Colonic mucosa (tissue), 4 donors: Measurements from ENCODE around the gene SLC6A19. TPM values are rescaled to one million over a fixed set of nuclear protein-coding genes. Genes with fewer than 3 reads are reported as not detected.

Experiments used
- DNase-seq: peaks from one replicate; pipeline ENCODE4 v3.0.0-alpha.2; 2020
- H3K27ac ChIP-seq: fragments of 200-600 bp; one replicate; pipeline ENCODE4 v1.8.0; 2021
- H3K27me3 ChIP-seq: fragments of 200-600 bp; one replicate; pipeline ENCODE4 v1.8.0; 2021
- H3K36me3 ChIP-seq: fragments of 200-600 bp; one replicate; pipeline ENCODE4 v1.8.0; 2021
- H3K4me1 ChIP-seq: fragments of 200-600 bp; one replicate; pipeline ENCODE4 v1.8.0; 2021; ENCODE audit warnings: mild to moderate bottlenecking
- H3K4me3 ChIP-seq: fragments of 200-600 bp; one replicate; pipeline ENCODE4 v1.8.0; 2021
- H3K9ac ChIP-seq, 2 donors: one replicate each; pipeline ENCODE4 v1.7.0; 2013; ENCODE audit warnings: control low read depth in 2 of 2, low read depth in 2 of 2, low read length in 2 of 2
- H3K9me3 ChIP-seq: fragments of 200-600 bp; one replicate; pipeline ENCODE4 v1.8.0; 2021
- intact Hi-C: fragments of 100-400 bp; cut with DNase I; formaldehyde crosslinking; loops from one replicate; pipeline ENCODE4 v1.14.1; 2022
- total RNA-seq, 2 donors: library from RNA; stranded (reverse); fragmentation: NEBNext Ultra II Directional in 1 of 2; extraction: Animal tissue kit (Norgen Biotek cat#: 25700) in 1 of 2; gene quantifications; one replicate each; pipeline ENCODE4 v1.2.1, GENCODE V29; 2021
- TF ChIP-seq, protein P1 (sequence below): fragments of 200-600 bp; IDR thresholded peaks from one replicate; pipeline ENCODE4 v1.8.0; 2022; ENCODE audit warnings: antibody characterized with exemption, mild to moderate bottlenecking
- donor health status: healthy.
- donor health status: DM: no; HTN: no; CAD: no.
- donor health status: DM: no; HTN: no; CAD: no.

The SLC6A19 gene
- total RNA-seq, 2 donors from 2014 or later: 0.67 to 56.2 TPM

DNA sequence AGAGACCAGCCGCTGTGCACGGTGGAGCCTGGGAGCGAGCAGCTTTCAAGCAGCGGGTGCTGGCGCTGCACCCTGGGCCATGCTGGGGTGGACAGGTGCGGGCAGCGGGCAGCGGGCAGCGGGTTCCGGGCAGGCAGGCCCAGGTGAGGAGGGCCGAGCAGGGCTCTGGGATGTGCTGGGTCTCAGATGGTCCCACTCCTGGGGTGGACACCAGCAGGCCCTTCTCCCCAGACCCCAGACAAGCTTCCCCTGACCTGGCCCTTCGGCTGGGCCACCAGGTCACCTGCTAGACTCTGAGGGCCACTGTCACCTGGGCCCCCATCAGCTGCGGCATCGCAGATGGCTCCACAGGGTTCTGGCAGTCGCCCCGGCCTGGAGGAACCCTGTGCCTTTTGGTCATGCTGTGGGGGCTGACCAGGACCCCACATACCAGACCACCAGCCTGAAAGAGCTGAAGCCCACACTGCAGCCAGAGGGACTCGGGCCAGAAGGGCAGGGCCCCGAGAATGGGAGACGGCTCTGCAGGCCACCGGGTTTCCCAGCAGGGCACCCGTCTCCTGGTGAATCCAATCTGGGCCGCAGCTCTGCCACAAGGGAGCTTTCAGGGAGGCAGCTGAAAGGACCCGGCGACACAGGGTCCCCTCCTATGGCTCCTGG lies 2.0 kb downstream of the SLC6A19 start:
- no peaks in the 10 kb centered on the region for H3K9me3 ChIP-seq
- DNase-seq: no peak
- H3K27me3 ChIP-seq: peaks cover 12% of the 10 kb centered on the region
- H3K27ac ChIP-seq: no peak overlapping the region
- no peak overlapping the region for H3K9ac ChIP-seq
- no peaks in the 10 kb centered on the region for H3K36me3 ChIP-seq
- TF ChIP-seq, protein P1, sequence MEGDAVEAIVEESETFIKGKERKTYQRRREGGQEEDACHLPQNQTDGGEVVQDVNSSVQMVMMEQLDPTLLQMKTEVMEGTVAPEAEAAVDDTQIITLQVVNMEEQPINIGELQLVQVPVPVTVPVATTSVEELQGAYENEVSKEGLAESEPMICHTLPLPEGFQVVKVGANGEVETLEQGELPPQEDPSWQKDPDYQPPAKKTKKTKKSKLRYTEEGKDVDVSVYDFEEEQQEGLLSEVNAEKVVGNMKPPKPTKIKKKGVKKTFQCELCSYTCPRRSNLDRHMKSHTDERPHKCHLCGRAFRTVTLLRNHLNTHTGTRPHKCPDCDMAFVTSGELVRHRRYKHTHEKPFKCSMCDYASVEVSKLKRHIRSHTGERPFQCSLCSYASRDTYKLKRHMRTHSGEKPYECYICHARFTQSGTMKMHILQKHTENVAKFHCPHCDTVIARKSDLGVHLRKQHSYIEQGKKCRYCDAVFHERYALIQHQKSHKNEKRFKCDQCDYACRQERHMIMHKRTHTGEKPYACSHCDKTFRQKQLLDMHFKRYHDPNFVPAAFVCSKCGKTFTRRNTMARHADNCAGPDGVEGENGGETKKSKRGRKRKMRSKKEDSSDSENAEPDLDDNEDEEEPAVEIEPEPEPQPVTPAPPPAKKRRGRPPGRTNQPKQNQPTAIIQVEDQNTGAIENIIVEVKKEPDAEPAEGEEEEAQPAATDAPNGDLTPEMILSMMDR: no peak
- H3K4me1 ChIP-seq: no peaks in the 10 kb centered on the region
- H3K4me3 ChIP-seq: peak overlapping the region; percentile 15
- intact Hi-C loops: no loop called here

DNA sequence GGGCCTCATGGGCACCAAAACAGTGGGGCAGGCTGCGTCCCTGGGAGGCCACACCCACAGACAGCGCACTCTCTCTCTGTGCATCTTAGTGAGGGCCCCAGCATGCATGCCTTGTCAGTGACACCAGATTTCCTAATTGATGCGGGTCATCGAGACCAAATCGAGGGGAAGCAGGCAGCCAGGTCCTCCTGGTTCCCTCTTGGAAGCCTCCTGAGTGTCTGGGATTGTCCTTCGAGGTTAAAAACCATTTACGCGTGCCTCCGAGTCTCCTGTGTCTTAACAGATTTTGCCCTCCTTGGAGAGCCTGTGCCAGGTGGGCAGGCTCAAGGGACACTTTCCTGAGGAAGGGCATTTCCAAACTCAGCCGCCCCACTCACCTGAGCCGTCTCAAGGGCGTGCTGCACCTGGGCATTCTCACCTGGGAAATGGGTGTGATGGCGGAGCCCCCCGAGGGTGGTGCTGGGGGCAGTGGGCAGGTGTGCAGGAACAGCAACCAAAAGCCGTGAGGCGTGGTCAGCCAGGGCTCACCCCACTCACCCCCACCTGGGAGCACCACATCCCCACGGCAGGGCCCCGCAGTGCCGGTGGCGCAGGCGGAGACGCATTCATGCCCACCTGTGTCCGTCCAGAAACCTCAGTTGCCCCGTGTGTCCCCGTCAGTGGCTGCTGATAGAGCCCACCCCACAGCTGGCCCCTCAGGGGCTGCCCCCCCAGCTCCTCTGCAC lies 2.7 kb downstream of the SLC6A19 start:
- intact Hi-C loops: no loop called here
- no peaks in the 10 kb centered on the region for H3K4me1 ChIP-seq
- H3K9me3 ChIP-seq: no peaks in the 10 kb centered on the region
- H3K36me3 ChIP-seq: no peaks in the 10 kb centered on the region
- TF ChIP-seq, protein P1: no peak
- no peak overlapping the region for H3K9ac ChIP-seq
- peaks cover 12% of the 10 kb centered on the region for H3K27me3 ChIP-seq
- no peak for DNase-seq
- H3K27ac ChIP-seq: no peak overlapping the region
- H3K4me3 ChIP-seq: peak overlapping the region; percentile 15

DNA sequence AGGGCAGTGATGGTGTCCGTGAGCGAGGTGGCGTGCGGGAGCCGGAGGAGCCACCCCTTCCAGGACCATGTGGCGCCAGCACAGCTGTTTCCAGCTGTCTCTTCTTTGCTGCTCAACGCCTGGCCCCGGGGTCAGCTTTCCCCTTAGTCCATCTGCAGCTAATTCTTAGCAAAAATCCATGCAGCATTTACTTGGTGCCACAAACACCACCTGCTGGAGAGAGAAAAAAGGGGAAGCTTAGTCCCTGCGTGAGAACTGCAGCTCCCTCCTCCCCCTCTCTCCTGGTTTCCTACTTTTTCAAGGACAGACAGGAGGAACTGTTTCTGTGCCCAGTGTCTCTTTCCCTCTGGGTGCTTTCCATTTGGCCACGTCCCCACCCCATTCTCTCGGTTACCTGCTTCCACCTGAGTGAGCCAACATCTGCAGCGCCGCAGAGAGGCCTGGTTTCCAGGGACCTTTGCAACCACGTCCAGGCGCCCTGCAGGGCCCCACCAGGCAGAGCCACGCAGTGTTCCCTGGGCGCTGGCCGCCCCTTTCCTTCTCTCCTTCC lies 3.4 kb downstream of the SLC6A19 start:
- Histone ChIP-seq H3K4me1 (no peaks in the 10 kb centered on the region), H3K4me3 (no peak overlapping the region), H3K9ac (no peak overlapping the region), H3K36me3 (no peaks in the 10 kb centered on the region), H3K27ac (no peak overlapping the region), H3K27me3 (peaks cover 12% of the 10 kb centered on the region), H3K9me3 (no peaks in the 10 kb centered on the region)
- no peak for DNase-seq
- intact Hi-C loops: no loop called here
- TF ChIP-seq, protein P1: no peak

DNA sequence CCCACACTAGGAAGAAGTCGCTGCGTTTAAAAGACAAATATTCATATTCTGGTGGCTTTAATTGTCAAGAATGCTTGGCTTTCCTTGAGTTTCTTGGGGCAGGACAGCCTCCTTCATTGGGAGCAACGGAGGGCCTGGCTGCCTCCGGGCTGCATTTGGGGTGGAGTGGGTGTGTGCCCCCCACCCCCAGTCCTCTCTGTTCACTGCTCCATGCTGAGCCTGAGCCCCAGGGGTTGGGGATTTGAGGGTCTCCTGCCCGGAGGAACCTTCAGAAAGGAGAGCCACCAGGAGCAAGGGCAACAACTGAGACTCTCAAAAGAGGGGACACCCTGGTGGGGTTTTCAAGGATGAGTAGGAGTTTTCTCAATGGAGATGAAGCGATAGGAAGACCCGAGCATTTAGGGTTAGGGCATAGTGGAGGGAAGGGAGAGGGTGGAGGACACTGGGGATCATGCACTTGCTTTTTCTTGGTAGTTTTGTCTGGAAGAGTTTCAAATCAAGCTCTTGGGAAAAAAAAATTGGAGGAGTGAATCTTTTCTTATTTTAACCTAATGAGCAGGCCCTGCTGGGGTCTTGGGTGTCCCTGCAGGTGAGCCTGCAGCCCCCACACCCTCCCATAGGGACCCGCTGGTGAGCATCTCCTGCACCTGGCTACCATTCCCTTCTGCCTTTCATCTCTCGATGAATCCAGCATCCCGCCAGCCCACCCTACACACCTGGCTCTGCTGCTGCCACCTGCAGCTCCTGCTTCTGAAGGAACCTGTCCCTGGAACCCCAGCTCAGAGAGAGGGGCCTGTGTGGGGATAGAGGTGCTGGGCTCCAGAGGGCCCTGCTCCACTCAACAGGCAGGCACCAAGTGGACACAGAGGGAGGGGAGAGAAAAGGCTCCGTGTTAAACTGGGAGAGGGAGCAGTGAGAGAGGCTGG lies 4.1 kb downstream of the SLC6A19 start:
- Histone ChIP-seq H3K36me3 (no peaks in the 10 kb centered on the region), H3K4me1 (no peaks in the 10 kb centered on the region), H3K27me3 (peaks cover 8% of the 10 kb centered on the region), H3K27ac (no peak overlapping the region), H3K9me3 (no peaks in the 10 kb centered on the region), H3K9ac (no peak overlapping the region), H3K4me3 (no peak overlapping the region)
- no peak for DNase-seq
- intact Hi-C loops: no loop called here
- TF ChIP-seq, protein P1: no peak
